Mesodermal cell (in vitro differentiated cells): Measurements from ENCODE around the gene RCBTB2.
"Not testable (repeated sequence)": the region's sequence is repeated elsewhere in the genome, so short reads cannot be mapped to it uniquely, and the experiment has no call there.

Experiments
- H3K27ac ChIP-seq: 2 replicates; pipeline ENCODE4 v1.7.0; 2013; ENCODE audit warnings: mild to moderate bottlenecking, low read depth, low read length, moderate library complexity; ENCODE audit not compliant: severe bottlenecking
- H3K36me3 ChIP-seq: 2 replicates; pipeline ENCODE4 v1.7.1; 2013; ENCODE audit warnings: mild to moderate bottlenecking, low read length, moderate library complexity; ENCODE audit not compliant: control insufficient read depth, insufficient read depth
- H3K4me1 ChIP-seq: one replicate; pipeline ENCODE4 v1.7.1; 2013; ENCODE audit warnings: mild to moderate bottlenecking, low read length; ENCODE audit not compliant: insufficient read depth, control insufficient read depth, poor library complexity, severe bottlenecking
- H3K4me3 ChIP-seq: 2 replicates; pipeline ENCODE4 v1.7.0; 2013; ENCODE audit warnings: low read length, control low read depth, mild to moderate bottlenecking; ENCODE audit not compliant: insufficient read depth, poor library complexity, severe bottlenecking; ENCODE audit errors: extremely low read depth
- H3K9me3 ChIP-seq: 2 replicates; pipeline ENCODE4 v1.7.1; 2013; ENCODE audit warnings: mild to moderate bottlenecking, low read length, moderate library complexity; ENCODE audit not compliant: control insufficient read depth
- WGBS, 2 experiments: methylation state at CpG; one replicate each; pipeline ENCODE4 v1.1.5; 2013; ENCODE audit warnings: missing lambda C conversion rate in 2 of 2; ENCODE audit not compliant: insufficient coverage in 2 of 2; 5-methylcytosine and 5-hydroxymethylcytosine counted together

The RCBTB2 gene

GRCh38 chr13:48483575-48483974 is 49.3 kb downstream of the RCBTB2 start:
- Histone ChIP-seq H3K27ac (no peak overlapping the region), H3K9me3 (no peaks in the 10 kb centered on the region), H3K4me1 (no peaks in the 10 kb centered on the region), H3K4me3 (no peak overlapping the region), H3K36me3 (peaks cover 24% of the 10 kb centered on the region)
- WGBS, 2 experiments, result 100% methylated on average over 1 of the region's 3 CpGs

DNA sequence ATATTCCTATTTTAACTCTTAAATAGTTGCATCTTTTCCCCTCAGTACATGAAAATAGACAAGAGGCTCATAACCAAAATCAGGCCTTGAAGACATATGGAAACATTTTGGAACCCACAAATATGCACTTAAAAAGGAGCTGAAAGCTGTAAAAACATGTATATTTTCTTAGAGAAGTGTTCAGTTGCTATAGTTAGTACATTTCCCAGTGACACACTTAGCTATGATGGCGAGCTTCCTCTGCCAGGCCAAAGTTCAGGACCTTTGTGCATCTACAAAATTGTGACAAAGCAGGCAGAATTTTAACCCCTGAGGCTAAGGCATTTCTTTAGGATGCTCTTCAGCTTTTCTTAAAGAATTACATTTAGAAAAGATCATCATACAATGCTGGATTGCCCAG is 54.5 kb downstream of the RCBTB2 start:
- Histone ChIP-seq H3K27ac (no peak overlapping the region), H3K4me3 (no peak overlapping the region), H3K9me3 (no peaks in the 10 kb centered on the region), H3K36me3 (peaks cover 11% of the 10 kb centered on the region), H3K4me1 (no peaks in the 10 kb centered on the region)
- 83 to 100% methylated on average over 1 of the region's 1 CpG for WGBS, 2 experiments

DNA sequence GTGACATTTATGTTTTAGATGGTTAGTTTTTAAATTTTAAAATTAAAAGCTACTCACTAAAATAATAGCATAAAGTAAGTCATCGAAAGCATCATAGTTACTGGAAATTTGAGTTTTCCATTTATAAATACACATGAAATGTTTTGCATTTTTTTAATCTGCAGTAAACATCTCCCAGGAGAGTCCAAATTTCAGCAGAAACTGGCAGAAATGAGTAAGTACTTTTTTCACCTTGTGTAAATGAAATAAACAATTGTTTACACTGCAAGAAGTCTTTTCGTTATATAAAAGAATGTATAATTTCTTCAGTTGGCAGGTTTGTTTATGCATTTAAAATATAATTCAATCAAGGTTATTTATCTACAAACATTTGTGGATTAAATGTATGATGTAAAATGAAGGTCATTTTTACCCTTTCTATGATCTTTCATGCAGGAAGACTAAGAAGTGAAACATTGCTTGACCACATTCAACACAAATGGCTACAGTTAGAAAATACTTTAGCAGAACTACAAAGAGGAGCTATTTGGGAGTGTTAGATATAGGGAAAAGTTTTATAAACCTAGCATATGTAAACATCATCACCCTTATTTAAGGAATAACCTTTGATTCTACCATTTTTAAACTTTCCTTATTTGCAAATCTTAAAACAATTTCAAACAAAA is 55.6 kb downstream of the RCBTB2 start:
- no peaks in the 10 kb centered on the region for H3K4me1 ChIP-seq
- peaks cover 11% of the 10 kb centered on the region for H3K36me3 ChIP-seq
- H3K9me3 ChIP-seq, result no peaks in the 10 kb centered on the region
- WGBS, 2 experiments, result no CpG with 5 or more reads among the region's 2 CpGs
- H3K27ac ChIP-seq, result no peak overlapping the region
- H3K4me3 ChIP-seq, result no peak overlapping the region

DNA sequence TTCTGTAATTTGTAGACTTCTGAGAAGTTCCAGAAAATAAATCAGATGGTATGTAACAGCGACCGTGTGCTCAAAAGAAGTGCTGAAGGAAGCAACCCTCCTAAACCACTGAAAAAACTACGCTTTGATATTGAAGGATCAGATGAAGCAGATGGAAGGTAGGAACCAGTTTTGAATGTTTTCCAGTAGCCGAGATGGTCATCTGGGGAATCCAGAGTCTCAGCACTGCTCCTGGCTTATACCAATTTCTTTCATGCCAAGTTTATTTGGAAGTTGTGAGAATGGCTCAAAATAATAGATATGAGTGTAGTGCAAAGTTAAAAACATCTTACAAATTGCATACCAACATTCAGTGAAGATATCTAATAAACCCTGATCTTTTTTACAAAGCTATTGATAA is 56.2 kb downstream of the RCBTB2 start:
- WGBS, 2 experiments, result 0 to 40% methylated on average over 1 to 2 of the region's 4 CpGs
- Histone ChIP-seq H3K9me3 (no peaks in the 10 kb centered on the region), H3K36me3 (peaks cover 13% of the 10 kb centered on the region), H3K4me3 (no peak overlapping the region), H3K27ac (no peak overlapping the region), H3K4me1 (no peaks in the 10 kb centered on the region)

GRCh38 chr13:48476215-48476614 is 56.7 kb downstream of the RCBTB2 start:
- Histone ChIP-seq H3K4me1 (no peaks in the 10 kb centered on the region), H3K9me3 (no peaks in the 10 kb centered on the region), H3K27ac (no peak overlapping the region), H3K36me3 (peaks cover 14% of the 10 kb centered on the region), H3K4me3 (no peak overlapping the region)

DNA sequence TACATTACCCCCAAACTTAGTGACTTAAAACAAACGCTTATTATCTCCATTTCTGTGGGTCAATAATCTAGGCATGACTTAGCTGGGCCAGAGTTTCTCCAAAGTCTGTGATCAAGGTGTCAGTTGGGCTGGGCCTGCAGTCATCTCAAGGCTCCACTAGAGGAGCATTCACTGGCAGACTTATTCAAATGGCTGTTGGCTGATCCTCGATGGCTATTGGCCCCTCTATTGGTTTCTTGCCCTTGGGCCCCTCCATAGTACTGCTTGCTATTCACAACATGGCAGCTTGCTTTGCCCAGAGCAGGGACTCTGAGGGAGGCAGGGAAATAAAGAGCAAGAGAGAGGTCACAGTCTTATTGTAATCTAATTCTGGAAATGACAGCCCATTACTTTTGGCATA is 57.6 kb downstream of the RCBTB2 start:
- WGBS, 2 experiments, result 95 to 100% methylated on average over 2 of the region's 2 CpGs
- H3K4me1 ChIP-seq, result no peaks in the 10 kb centered on the region
- no peak overlapping the region for H3K4me3 ChIP-seq

DNA sequence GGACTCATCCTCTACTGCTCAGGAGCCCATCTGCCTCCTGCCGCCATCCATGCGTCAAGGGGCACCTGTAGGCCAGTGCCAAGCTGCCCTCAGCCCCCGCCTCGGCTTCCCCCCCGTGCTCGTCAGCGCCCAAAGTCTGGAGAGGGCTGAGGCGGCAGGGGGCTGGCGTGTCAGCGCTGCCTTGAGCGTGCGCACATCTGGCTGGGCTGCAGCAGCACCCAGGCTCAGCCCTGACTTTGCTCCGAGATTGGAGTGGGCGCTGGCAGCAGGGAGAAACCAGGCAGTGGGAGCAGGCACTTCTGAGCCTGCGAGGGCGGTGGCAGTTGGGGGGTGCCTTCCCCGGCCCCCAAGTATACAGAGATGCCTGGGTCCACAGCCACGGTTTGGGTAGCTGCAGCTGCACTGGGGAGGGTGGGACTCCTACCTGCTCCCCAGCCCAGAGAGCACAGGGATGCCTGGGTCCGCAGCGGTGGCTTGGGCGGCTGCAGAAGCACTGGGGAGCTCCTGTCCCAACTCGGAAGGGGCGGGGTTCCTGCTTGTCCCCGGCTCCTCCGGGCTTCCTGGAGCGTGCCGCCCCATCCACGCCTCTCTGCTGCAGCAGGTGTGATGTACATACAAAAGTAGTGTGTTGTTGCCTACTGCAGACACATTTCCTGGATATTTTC is 75.2 kb downstream of the RCBTB2 start:
- Histone ChIP-seq H3K36me3 (peaks cover 21% of the 10 kb centered on the region), H3K4me3 (no peak overlapping the region), H3K27ac (no peak overlapping the region), H3K9me3 (no peaks in the 10 kb centered on the region), H3K4me1 (no peaks in the 10 kb centered on the region)
- WGBS, 2 experiments, result 94 to 98% methylated on average over 22 to 23 of the region's 28 CpGs

More for the DNA sequence above, 57.6 kb downstream of the RCBTB2 start:
- Histone ChIP-seq H3K27ac (no peak overlapping the region), H3K36me3 (peaks cover 14% of the 10 kb centered on the region), H3K9me3 (no peaks in the 10 kb centered on the region)

DNA sequence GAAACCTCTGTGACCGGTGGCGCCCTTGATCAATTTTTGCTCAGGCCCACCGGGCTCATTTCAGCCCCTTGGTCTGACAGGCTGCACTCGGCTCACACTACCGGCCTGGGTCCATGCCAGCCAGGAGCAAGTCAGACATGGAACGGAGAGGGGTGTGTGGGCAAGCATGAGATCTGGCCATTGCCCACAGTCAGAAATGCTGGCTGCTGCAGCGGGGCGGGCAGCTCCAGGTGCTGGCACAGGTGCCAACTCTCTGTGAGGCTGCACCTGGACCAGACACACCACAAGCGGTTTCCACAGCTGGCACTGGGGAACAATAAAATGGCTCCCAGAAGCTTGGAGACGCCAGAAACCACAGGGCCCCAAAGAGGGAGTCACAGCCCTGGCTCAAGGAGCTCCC is 76.3 kb downstream of the RCBTB2 start:
- 94 to 99% methylated on average over 10 of the region's 10 CpGs for WGBS, 2 experiments
- Histone ChIP-seq H3K9me3 (no peaks in the 10 kb centered on the region), H3K4me1 (no peaks in the 10 kb centered on the region), H3K4me3 (no peak overlapping the region), H3K36me3 (peaks cover 21% of the 10 kb centered on the region), H3K27ac (no peak overlapping the region)

DNA sequence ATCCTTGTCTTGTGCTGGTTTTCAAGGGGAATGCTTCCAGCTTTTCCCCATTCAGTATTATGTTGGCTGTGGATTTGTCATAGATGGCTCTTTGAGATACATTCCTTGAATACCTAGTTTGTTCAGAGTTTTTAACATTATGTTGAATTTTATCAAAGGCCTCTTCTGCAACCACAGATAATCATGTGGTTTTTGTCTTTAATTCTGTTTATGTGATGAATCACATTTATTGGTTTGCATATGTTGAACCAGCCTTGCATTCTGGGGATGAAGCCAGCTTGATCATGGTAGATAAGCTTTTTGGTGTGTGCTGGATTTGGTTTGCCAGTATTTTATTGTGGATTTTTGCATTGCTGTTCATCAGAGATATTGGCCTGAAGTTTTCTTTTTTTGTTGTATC is 81.7 kb downstream of the RCBTB2 start:
- peaks cover 15% of the 10 kb centered on the region for H3K36me3 ChIP-seq
- H3K4me3 ChIP-seq, H3K27ac ChIP-seq, H3K4me1 ChIP-seq: not testable (repeated sequence)
- H3K9me3 ChIP-seq, result peaks cover 18% of the 10 kb centered on the region

DNA sequence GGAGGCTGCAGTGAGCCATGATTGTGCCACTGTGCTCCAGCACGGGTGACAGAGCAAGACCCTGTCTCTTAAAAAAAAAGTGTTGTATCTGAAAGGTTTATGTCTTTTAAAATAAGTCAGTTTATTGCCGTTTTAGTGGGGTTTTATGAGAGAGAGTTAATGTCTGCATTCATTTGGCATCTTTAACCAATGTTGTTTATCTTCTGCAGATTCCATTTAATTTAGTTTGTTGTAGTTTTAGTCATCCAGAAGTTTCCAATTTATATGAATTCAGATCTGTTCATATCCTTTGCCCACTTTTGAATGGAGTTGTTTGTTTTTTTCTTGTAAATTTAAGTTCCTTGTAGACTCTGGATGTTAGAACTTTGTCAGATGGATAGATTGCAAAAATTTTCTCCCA is 83.2 kb downstream of the RCBTB2 start:
- 91 to 100% methylated on average over 1 of the region's 2 CpGs for WGBS, 2 experiments
- Histone ChIP-seq H3K27ac (no peak overlapping the region), H3K4me3 (no peak overlapping the region), H3K4me1 (peaks cover 11% of the 10 kb centered on the region), H3K9me3 (peaks cover 18% of the 10 kb centered on the region), H3K36me3 (peaks cover 9% of the 10 kb centered on the region)

- Histone ChIP-seq H3K4me3 (no peak overlapping the region), H3K4me1 (peaks cover 11% of the 10 kb centered on the region), H3K9me3 (peaks cover 18% of the 10 kb centered on the region), H3K27ac (no peak overlapping the region), H3K36me3 (peaks cover 5% of the 10 kb centered on the region)
- WGBS, 2 experiments, result no CpG with 5 or more reads among the region's 6 CpGs
Observed at GRCh38 chr13:48448959-48449614, 83.8 kb downstream of the RCBTB2 start.
